A673 (cell line): ENCODE measurements around the gene ZEB1.
A peak's percentile ranks its signal among the peaks of the same experiment; 100 is the strongest.

ENCODE experiments used
- EZH2 ChIP-seq: fragments of 200-600 bp; sonication (generic); IDR thresholded peaks from 2 replicates; pipeline ENCODE4 v1.6.1; 2017; ENCODE audit warnings: borderline replicate concordance, low read depth, mild to moderate bottlenecking, mixed read lengths, antibody characterized with exemption, low read length; ENCODE audit not compliant: poor library complexity, severe bottlenecking
- TF ChIP-seq, protein P1 (sequence below): fragments of 300-800, 200-600 bp; sonication (generic); conservative IDR thresholded peaks from 2 replicates; pipeline ENCODE4 v1.5.1; 2017; ENCODE audit warnings: low read depth, mild to moderate bottlenecking, antibody characterized with exemption, low read length, moderate library complexity, mixed read lengths

DNA sequence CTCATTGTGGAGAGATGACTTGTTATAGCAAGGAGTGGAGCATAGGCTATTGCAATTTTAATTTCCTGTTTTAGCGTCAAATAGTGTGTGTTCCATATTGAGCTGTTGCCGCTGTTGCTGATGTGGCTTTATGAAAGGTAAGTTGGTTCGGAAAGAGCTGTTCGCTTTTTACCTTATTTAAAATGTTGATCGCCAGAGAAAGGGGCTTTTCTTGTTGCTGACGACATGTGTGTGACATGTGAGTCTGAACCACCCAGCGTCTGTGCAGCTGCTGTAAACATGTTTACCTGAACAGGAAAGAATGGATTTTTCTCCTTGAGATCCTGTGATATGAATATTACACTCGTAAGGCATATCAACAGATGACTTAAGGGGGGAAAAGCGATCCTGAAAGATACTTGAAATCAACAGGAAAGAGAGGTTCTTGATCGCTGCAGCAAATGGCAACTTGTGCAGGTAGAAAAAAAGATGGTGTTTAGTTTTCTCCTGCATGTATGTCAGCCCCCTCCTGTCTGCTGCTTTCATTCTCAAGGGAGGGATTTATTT lies 2.5 kb downstream of the ZEB1 start:
- TF ChIP-seq, protein P1, sequence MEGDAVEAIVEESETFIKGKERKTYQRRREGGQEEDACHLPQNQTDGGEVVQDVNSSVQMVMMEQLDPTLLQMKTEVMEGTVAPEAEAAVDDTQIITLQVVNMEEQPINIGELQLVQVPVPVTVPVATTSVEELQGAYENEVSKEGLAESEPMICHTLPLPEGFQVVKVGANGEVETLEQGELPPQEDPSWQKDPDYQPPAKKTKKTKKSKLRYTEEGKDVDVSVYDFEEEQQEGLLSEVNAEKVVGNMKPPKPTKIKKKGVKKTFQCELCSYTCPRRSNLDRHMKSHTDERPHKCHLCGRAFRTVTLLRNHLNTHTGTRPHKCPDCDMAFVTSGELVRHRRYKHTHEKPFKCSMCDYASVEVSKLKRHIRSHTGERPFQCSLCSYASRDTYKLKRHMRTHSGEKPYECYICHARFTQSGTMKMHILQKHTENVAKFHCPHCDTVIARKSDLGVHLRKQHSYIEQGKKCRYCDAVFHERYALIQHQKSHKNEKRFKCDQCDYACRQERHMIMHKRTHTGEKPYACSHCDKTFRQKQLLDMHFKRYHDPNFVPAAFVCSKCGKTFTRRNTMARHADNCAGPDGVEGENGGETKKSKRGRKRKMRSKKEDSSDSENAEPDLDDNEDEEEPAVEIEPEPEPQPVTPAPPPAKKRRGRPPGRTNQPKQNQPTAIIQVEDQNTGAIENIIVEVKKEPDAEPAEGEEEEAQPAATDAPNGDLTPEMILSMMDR: no peak
- TF ChIP-seq EZH2: peak; percentile 17
